Peyer's patch (tissue), 4 donors: ENCODE data around the gene DNAJC7.

ENCODE experiments used
- POLR2A ChIP-seq, 2 donors: fragments of 450-650 bp; IDR thresholded peaks; one replicate each; pipeline ENCODE4 v1.5.1; 2017; ENCODE audit warnings: antibody characterized with exemption in 2 of 2, mild to moderate bottlenecking in 2 of 2, moderate library complexity in 2 of 2
- TF ChIP-seq, protein P1 (sequence below), 6 experiments: fragments of 450-650 bp in 4 of 6; fragments of 200-600 bp in 2 of 6; sonication (generic) in 1 of 6; IDR thresholded peaks; one replicate each; pipeline ENCODE4 v1.5.1; 2017 to 2019; ENCODE audit warnings: antibody characterized with exemption in 6 of 6, mild to moderate bottlenecking in 3 of 6, moderate library complexity in 1 of 6

DNA sequence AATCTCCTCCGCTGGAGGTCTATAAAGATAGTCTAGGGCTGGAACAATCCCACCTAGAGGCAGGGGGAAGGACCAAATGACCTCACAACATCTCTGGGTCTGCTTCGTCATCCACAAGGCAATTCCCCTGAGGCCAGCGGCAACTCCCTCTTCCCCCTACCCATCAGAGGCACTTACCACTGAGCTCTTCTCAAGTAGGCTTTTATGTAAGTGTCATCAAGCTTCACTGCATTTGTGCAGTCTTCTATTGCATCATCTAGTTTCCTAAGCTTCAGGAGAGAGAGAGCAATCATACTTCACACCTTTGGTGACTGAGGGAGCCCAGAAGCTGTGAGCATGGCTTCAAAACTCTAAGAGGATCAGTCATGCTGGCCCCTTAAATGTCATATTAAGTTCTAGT, 29.6 kb downstream of the DNAJC7 start:
- TF ChIP-seq POLR2A (IDR thresholded peaks at IDR 0.05) = no peak
- TF ChIP-seq, protein P1, sequence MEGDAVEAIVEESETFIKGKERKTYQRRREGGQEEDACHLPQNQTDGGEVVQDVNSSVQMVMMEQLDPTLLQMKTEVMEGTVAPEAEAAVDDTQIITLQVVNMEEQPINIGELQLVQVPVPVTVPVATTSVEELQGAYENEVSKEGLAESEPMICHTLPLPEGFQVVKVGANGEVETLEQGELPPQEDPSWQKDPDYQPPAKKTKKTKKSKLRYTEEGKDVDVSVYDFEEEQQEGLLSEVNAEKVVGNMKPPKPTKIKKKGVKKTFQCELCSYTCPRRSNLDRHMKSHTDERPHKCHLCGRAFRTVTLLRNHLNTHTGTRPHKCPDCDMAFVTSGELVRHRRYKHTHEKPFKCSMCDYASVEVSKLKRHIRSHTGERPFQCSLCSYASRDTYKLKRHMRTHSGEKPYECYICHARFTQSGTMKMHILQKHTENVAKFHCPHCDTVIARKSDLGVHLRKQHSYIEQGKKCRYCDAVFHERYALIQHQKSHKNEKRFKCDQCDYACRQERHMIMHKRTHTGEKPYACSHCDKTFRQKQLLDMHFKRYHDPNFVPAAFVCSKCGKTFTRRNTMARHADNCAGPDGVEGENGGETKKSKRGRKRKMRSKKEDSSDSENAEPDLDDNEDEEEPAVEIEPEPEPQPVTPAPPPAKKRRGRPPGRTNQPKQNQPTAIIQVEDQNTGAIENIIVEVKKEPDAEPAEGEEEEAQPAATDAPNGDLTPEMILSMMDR (IDR thresholded peaks at IDR 0.05) = no peak
